IPS-15b (cell line): Measurements from ENCODE around the gene TLR2.

Source experiments
- H3K27me3 ChIP-seq: one replicate; pipeline ENCODE4 v1.6.1; 2013; ENCODE audit warnings: low read length; ENCODE audit not compliant: control insufficient read depth, insufficient read depth
- H3K36me3 ChIP-seq: one replicate; pipeline ENCODE4 v1.6.1; 2013; ENCODE audit warnings: low read length; ENCODE audit not compliant: control insufficient read depth, insufficient read depth
- H3K4me1 ChIP-seq: one replicate; pipeline ENCODE4 v1.6.1; 2013; ENCODE audit warnings: mild to moderate bottlenecking, low read length; ENCODE audit not compliant: control insufficient read depth, insufficient read depth
- H3K4me3 ChIP-seq: one replicate; pipeline ENCODE4 v1.5.1; 2013; ENCODE audit warnings: low read depth, low read length
- H3K9ac ChIP-seq: one replicate; pipeline ENCODE4 v1.6.1; 2013; ENCODE audit warnings: low read depth, mild to moderate bottlenecking, low read length
- H3K9me3 ChIP-seq: one replicate; pipeline ENCODE4 v1.6.1; 2013; ENCODE audit warnings: mild to moderate bottlenecking, low read length; ENCODE audit not compliant: control insufficient read depth, insufficient read depth

The TLR2 gene

GRCh38 chr4:153684182-153684970, at the start of gene TLR2:
TLR2 (plus strand) TSS chr4:153684280; CDS start chr4:153702908, 18,628 bp downstream.
- peaks cover 48% of the 10 kb centered on the region for H3K27me3 ChIP-seq
- peak within 1 kb of the TSS; percentile 64 for H3K4me3 ChIP-seq
- peak within 1 kb of the TSS; percentile 18 for H3K9ac ChIP-seq
- H3K9me3 ChIP-seq: peaks cover 7% of the 10 kb centered on the region
- H3K36me3 ChIP-seq: no peaks in the 10 kb centered on the region
- H3K4me1 ChIP-seq: peaks cover 4% of the 10 kb centered on the region

- Histone ChIP-seq H3K4me1 (no peaks in the 10 kb centered on the region), H3K36me3 (peaks cover 22% of the 10 kb centered on the region), H3K9ac (no peak overlapping the region), H3K9me3 (no peaks in the 10 kb centered on the region), H3K27me3 (no peaks in the 10 kb centered on the region), H3K4me3 (no peak overlapping the region)
These were observed 49.2 kb upstream of the TLR2 start for GRCh38 chr4:153634738-153635353.

GRCh38 chr4:153635846-153636245, 48.2 kb upstream of the TLR2 start:
- no peaks in the 10 kb centered on the region for H3K9me3 ChIP-seq
- no peak overlapping the region for H3K9ac ChIP-seq
- no peaks in the 10 kb centered on the region for H3K27me3 ChIP-seq
- peaks cover 12% of the 10 kb centered on the region for H3K36me3 ChIP-seq
- no peak overlapping the region for H3K4me3 ChIP-seq
- H3K4me1 ChIP-seq: no peaks in the 10 kb centered on the region

GRCh38 chr4:153637201-153637600, 46.9 kb upstream of the TLR2 start:
- Histone ChIP-seq H3K27me3 (no peaks in the 10 kb centered on the region), H3K9me3 (no peaks in the 10 kb centered on the region), H3K36me3 (peaks cover 10% of the 10 kb centered on the region), H3K4me3 (no peak overlapping the region), H3K4me1 (no peaks in the 10 kb centered on the region), H3K9ac (no peak overlapping the region)

- H3K9ac ChIP-seq: no peak overlapping the region
- H3K9me3 ChIP-seq: no peaks in the 10 kb centered on the region
- H3K36me3 ChIP-seq: peaks cover 10% of the 10 kb centered on the region
- no peak overlapping the region for H3K4me3 ChIP-seq
- H3K27me3 ChIP-seq: no peaks in the 10 kb centered on the region
- H3K4me1 ChIP-seq: no peaks in the 10 kb centered on the region
These were observed 46.1 kb upstream of the TLR2 start for GRCh38 chr4:153638011-153638410.

GRCh38 chr4:153638999-153639398, 45.1 kb upstream of the TLR2 start:
- Histone ChIP-seq H3K27me3 (no peaks in the 10 kb centered on the region), H3K4me3 (no peak overlapping the region), H3K9ac (no peak overlapping the region), H3K4me1 (no peaks in the 10 kb centered on the region), H3K36me3 (peaks cover 10% of the 10 kb centered on the region), H3K9me3 (no peaks in the 10 kb centered on the region)

- Histone ChIP-seq H3K9ac (no peak overlapping the region), H3K27me3 (no peaks in the 10 kb centered on the region), H3K4me3 (no peak overlapping the region), H3K36me3 (peaks cover 10% of the 10 kb centered on the region), H3K4me1 (no peaks in the 10 kb centered on the region), H3K9me3 (peaks cover under 1% of the 10 kb centered on the region)
These were observed 44.0 kb upstream of the TLR2 start for GRCh38 chr4:153639833-153640802.

GRCh38 chr4:153641532-153641931, 42.5 kb upstream of the TLR2 start:
- peaks cover 2% of the 10 kb centered on the region for H3K36me3 ChIP-seq
- no peak overlapping the region for H3K9ac ChIP-seq
- no peaks in the 10 kb centered on the region for H3K4me1 ChIP-seq
- H3K9me3 ChIP-seq: peaks cover 6% of the 10 kb centered on the region
- H3K27me3 ChIP-seq: no peaks in the 10 kb centered on the region
- no peak overlapping the region for H3K4me3 ChIP-seq

- no peaks in the 10 kb centered on the region for H3K36me3 ChIP-seq
- H3K27me3 ChIP-seq: no peaks in the 10 kb centered on the region
- H3K4me1 ChIP-seq: no peaks in the 10 kb centered on the region
- H3K9ac ChIP-seq: no peak overlapping the region
- no peak overlapping the region for H3K4me3 ChIP-seq
- H3K9me3 ChIP-seq: peaks cover 6% of the 10 kb centered on the region
These were observed 40.4 kb upstream of the TLR2 start for GRCh38 chr4:153643406-153644383.

GRCh38 chr4:153645183-153645582, 38.9 kb upstream of the TLR2 start:
- Histone ChIP-seq H3K9me3 (peaks cover 6% of the 10 kb centered on the region), H3K4me1 (no peaks in the 10 kb centered on the region), H3K36me3 (no peaks in the 10 kb centered on the region), H3K4me3 (no peak overlapping the region), H3K27me3 (no peaks in the 10 kb centered on the region), H3K9ac (no peak overlapping the region)

- no peak overlapping the region for H3K9ac ChIP-seq
These were observed 37.8 kb upstream of the TLR2 start for GRCh38 chr4:153646261-153646660.

More at GRCh38 chr4:153646261-153646660, 37.8 kb upstream of the TLR2 start:
- Histone ChIP-seq H3K4me1 (no peaks in the 10 kb centered on the region), H3K27me3 (no peaks in the 10 kb centered on the region), H3K4me3 (no peak overlapping the region), H3K9me3 (peaks cover 6% of the 10 kb centered on the region), H3K36me3 (no peaks in the 10 kb centered on the region)
